Kidney tubule cell (primary cell): ENCODE results near the gene CCDC110.
"Not testable (repeated sequence)": the region's sequence is repeated elsewhere in the genome, so short reads cannot be mapped to it uniquely, and the experiment has no call there.

ENCODE experiments used
- DNase-seq: peaks from one replicate; pipeline ENCODE4 v3.0.0-alpha.2; 2018; ENCODE audit warnings: low spot score

CCDC110 gene

DNA sequence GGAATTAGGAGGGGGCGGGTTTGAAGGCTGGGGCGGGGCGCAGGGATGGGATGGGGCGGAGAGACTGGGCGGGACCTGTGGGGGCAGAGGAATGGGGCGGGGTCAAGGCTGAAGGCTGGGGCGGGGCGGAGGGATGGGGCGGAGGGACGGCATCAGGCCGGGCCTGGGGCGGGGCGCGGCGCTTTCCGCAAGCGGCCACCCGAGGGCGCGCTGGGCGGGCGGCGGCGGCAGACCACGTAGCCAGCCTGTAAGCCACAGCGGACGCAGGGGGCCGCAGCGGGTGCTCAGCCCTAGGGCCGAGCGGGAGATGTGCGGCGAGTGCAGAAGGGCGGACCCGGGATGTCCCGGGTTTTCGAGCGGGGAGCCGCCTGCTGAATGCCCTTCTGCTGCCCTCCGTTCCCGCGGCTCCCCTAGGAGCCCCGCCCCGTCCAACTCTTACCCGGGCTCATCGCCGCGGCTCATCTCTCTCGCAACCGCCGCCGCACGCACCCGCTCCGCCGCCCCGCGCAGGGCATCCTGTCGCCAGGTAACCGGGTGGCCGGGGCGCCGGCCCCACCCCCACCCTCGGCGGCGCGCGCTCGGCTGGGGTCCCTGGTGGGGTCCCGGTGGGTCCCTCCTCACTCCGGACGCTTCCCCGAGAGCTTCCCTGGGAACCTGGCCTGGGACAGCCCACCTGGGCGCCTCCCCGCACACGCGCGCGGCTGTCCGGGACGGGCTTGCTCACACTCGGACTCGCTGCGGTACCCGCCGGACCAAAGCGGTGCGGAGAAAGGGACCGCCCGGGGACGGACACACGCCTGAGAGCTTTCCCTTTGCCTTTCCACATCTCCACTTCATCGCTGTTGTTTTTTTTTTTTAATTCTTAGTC is at the start of gene CCDC110:
Gene CCDC110, minus strand, starts transcription at position 499 of the 868 bp plus-strand sequence. Its CDS starts 50 bp downstream, at position 449.
- DNase-seq = peak; percentile 91

GRCh38 chr4:185520119-185520518 is 48.6 kb upstream of the CCDC110 start:
- no peak for DNase-seq

GRCh38 chr4:185518494-185518893 is 47.0 kb upstream of the CCDC110 start:
- DNase-seq = no peak

GRCh38 chr4:185518069-185518468 is 46.5 kb upstream of the CCDC110 start:
- no peak for DNase-seq

DNA sequence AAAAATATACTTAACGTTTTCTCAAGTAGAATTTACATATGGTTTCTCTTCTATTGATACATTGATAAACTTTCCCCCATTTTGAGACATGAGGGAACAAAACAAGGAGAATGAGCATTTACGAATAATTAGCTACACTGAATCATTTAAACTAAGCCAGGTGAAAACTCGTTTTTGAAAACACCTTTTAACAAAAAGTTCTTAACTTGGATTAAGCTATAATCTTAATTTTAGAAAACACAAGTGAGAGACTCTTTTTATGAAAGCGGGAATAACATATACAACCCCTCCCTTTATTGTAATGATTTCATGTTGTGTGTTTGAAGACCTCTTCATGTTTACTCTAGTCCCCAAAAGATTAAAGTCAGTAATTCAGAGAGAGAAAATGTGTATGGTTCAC is 43.7 kb upstream of the CCDC110 start:
- DNase-seq = no peak

- no peak for DNase-seq
Observed at GRCh38 chr4:185514182-185514697, 42.7 kb upstream of the CCDC110 start.

GRCh38 chr4:185513489-185514181 is 42.1 kb upstream of the CCDC110 start:
- DNase-seq = no peak

DNA sequence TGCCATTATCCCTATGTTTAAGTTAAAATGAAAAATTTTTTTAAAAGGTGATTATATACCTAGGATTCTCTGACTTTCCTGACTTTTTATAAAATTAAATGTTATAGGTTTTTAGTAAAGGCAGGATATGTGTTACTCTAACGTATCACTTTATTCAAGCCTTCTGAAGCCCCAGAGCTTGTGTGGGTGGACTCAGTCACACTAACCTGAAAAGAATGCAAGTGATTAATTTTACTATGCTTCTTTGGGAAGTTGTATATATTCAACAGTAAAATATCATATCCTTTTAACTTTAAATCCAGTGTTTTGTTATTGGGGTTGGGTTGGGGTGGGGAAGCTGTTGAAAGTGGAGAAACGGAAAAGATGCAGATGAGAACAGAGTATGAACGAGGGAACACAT is 41.0 kb upstream of the CCDC110 start:
- peak; percentile 15 for DNase-seq

GRCh38 chr4:185511243-185511642 is 39.7 kb upstream of the CCDC110 start:
- DNase-seq = not testable (repeated sequence)

GRCh38 chr4:185510806-185511205 is 39.3 kb upstream of the CCDC110 start:
- no peak for DNase-seq

GRCh38 chr4:185508181-185508580 is 36.6 kb upstream of the CCDC110 start:
- peak; percentile 82 for DNase-seq

DNA sequence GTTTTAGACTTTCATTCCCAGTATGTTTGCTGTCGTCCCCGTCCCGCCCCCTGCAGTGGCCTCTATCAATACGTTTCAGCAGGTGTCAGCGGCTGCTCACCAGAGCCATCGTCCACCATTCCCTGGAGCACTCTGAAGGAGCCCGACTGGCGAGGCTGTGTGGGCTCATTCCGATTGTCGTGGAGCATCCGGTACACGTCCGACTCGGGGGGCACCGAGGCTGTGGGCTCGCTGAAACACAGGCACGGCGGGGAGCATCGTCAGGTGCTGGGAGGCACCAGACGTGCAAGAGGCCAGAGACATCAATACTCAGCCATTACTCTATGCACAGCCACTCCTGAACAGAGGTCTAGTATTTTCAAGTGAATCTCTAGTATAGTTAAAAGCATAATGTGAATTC is 34.9 kb upstream of the CCDC110 start:
- no peak for DNase-seq

DNA sequence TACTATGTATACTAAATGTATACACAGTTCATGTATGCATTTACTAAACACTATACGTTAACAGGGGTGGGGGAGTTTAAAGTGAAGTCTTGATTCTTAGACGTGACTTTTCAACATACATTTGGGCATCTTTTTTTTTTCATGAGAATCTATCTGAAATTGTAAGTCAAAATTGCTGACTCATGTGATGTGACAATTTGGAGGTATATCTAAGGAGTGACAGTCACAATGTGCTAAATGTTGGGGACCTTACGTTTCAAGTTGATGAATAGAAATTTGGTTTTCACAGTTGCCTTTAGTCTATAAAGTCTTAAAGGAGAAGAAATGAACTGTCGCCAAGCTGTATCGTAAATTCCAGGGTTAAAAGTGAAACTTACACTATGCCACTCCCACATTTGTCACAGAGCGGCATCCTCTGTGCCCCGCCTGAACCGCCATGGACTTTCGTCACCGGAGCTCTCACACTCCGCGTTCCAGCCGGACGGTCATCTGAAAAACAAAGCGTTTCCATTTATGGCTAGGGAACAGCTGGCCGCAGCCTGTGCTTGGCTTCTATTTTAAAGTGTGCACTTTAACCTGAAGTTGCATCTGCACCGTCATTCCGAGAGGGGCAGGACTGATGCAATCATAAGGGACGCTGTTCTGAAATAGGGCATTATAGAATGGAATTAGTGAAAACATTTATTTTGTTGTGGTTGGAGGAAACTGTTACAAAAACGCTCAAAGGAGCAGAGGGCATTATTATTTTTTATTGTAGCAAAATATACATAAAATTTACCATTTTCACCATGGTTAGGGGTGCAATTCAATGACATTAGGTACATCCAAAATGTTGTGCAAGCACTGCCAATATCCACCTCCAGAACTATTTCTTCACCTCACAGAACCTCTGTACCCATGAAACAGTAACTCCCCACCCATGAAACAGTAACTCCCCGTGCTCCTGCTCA is 32.8 kb upstream of the CCDC110 start:
- peak; percentile 82 for DNase-seq

DNA sequence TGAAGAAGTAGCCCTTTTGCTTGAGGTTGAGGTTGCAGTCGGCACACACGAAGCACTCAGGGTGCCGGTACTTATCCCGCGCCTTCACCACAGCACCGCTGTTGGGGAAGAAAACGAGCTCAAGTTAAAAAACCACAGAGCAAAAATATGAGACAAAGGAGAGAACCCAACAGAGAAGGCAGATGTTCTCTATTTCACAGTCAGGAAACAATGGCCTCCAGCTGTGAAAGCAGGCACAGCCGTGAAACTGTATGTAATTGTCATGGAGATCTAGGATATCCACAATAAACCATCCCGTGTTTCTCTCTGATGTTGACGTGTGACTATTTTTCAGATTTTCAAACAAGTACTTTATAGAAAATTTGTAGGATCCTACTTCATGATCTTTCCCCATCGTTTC is 30.9 kb upstream of the CCDC110 start:
- DNase-seq = no peak

- no peak for DNase-seq
Observed at GRCh38 chr4:185500576-185500975, 29.0 kb upstream of the CCDC110 start.

DNA sequence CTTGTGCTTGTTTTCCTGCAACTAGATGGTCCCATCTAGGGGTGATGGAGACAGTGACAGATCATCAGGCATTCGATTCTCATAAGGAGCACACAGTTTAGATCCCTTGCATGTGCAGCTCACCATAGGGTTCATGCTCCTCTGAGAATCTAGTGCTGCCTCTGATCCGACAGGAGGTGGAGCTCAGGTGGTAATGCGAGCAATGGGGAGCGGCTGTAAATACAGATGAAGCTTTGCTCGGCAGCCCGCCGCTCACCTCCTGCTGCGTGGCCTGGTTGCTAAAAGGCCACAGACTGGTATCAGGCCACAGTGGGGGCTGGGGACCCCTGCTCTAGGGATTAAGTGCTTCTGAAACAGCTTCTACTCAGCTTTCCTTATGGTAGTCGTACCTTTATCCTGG is 28.5 kb upstream of the CCDC110 start:
- DNase-seq = no peak

DNA sequence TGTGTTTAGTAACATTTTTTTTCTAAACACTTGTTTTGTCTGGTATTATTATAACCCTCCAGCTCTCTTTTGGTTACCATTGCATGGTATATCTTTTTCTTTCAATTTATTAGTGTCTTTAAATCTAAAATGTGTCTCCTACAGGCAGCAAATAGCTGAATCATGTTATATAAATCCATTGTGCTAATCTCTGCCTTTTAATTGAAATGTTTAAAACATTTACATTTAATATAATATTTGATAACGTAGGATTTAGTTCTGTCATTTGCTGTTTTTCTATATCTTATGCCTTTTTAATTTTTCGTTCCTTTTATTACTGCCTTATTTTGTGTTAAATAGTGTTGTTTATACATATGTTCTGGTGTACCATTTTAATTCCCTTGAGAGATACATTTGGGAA is 17.1 kb upstream of the CCDC110 start:
- no peak for DNase-seq

GRCh38 chr4:185481401-185481800 is 9.9 kb upstream of the CCDC110 start:
- DNase-seq = no peak

GRCh38 chr4:185480016-185480732 is 8.6 kb upstream of the CCDC110 start:
- no peak for DNase-seq

DNA sequence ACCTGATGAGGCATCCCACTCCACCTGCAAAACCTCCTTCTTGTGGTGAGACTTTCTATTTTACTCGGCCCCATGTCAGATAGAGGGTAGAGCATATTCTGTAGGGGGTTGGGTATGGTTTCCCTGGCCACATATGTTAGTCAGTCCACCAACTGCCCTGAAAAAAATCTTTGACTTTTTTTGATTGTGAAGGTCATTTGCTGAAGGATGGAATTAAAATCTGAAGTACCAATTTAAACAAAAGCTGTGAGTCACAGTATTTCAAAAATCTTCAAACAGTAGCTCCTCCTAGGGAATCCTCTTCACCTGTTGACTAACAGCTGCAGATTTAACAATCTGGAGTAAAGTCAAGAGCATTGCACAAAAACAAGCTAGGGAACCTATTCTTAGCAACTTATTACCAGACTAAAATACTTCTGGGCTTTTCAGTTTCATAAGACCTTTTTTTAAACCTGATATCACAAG is 8.0 kb upstream of the CCDC110 start:
- no peak for DNase-seq

GRCh38 chr4:185473247-185473646 is 1.7 kb upstream of the CCDC110 start:
- no peak for DNase-seq
